HEK293T (cell line): ENCODE results near the gene C16orf78.

Experiments used
- CTCF ChIA-PET: fragments of 350-600 bp; formaldehyde crosslinking; extraction: SDS; loops from one replicate; lab custom pipeline; 2021; ENCODE audit warnings: antibody characterized with exemption, inconsistent platforms; lab: Yijun Ruan, JAX
- POLR2A ChIA-PET: fragments of 350-600 bp; formaldehyde crosslinking; extraction: SDS; loops from one replicate; lab custom pipeline; 2020; ENCODE audit warnings: antibody characterized with exemption, inconsistent platforms; lab: Yijun Ruan, JAX
- DNase-seq: peaks from one replicate; pipeline ENCODE4 v3.0.0; 2012; ENCODE audit warnings: mixed read lengths; ENCODE audit errors: extremely low spot score
- ARNT ChIP-seq: fragments of 450-650 bp; IDR thresholded peaks from 2 replicates; pipeline ENCODE4 v1.6.1; 2017; ENCODE audit warnings: mild to moderate bottlenecking
- BHLHE40 ChIP-seq: fragments of 450-650 bp; IDR thresholded peaks from 2 replicates; pipeline ENCODE4 v1.6.1; 2016; ENCODE audit warnings: mild to moderate bottlenecking, moderate library complexity, borderline replicate concordance
- CTBP1 ChIP-seq: fragments of 450-650 bp; IDR thresholded peaks from 2 replicates; pipeline ENCODE4 v1.6.1; 2016; ENCODE audit warnings: borderline replicate concordance
- ELF4 ChIP-seq: fragments of 450-650 bp; IDR thresholded peaks from 2 replicates; pipeline ENCODE4 v1.6.1; 2017; ENCODE audit warnings: antibody characterized with exemption
- FOXA1 ChIP-seq: fragments of 450-650 bp; IDR thresholded peaks from 2 replicates; pipeline ENCODE4 v1.6.1; 2016; ENCODE audit warnings: mild to moderate bottlenecking
- FOXK2 ChIP-seq: fragments of 450-650 bp; IDR thresholded peaks from 2 replicates; pipeline ENCODE4 v1.6.1; 2016; ENCODE audit warnings: mild to moderate bottlenecking
- FOXM1 ChIP-seq: fragments of 450-650 bp; IDR thresholded peaks from 2 replicates; pipeline ENCODE4 v1.6.1; 2017; ENCODE audit warnings: mild to moderate bottlenecking, borderline replicate concordance
- HDGF ChIP-seq: fragments of 450-650 bp; IDR thresholded peaks from 2 replicates; pipeline ENCODE4 v1.6.1; 2017; ENCODE audit warnings: antibody characterized with exemption, borderline replicate concordance
- L3MBTL2 ChIP-seq: fragments of 450-650 bp; conservative IDR thresholded peaks from 2 replicates; pipeline ENCODE4 v1.6.1; 2016; ENCODE audit warnings: mild to moderate bottlenecking
- LEF1 ChIP-seq: fragments of 450-650 bp; IDR thresholded peaks from 2 replicates; pipeline ENCODE4 v1.6.1; 2017; ENCODE audit warnings: mild to moderate bottlenecking, borderline replicate concordance
- NFRKB ChIP-seq: fragments of 450-650 bp; IDR thresholded peaks from 2 replicates; pipeline ENCODE4 v1.6.1; 2016; ENCODE audit warnings: mild to moderate bottlenecking, moderate library complexity
- PKNOX1 ChIP-seq: fragments of 450-650 bp; IDR thresholded peaks from 2 replicates; pipeline ENCODE4 v1.6.1; 2016
- SP1 ChIP-seq: fragments of 450-650 bp; IDR thresholded peaks from 2 replicates; pipeline ENCODE4 v1.6.1; 2017
- SUZ12 ChIP-seq: fragments of 450-650 bp; IDR thresholded peaks from 2 replicates; pipeline ENCODE4 v1.6.1; 2016; ENCODE audit warnings: mild to moderate bottlenecking
- TARDBP ChIP-seq: fragments of 450-650 bp; IDR thresholded peaks from 2 replicates; pipeline ENCODE4 v1.6.1; 2016
- ZNF384 ChIP-seq: fragments of 450-650 bp; IDR thresholded peaks from 2 replicates; pipeline ENCODE4 v1.6.1; 2016

The C16orf78 gene

GRCh38 chr16:49396206-49396720, 22.7 kb downstream of the C16orf78 start:
- POLR2A ChIA-PET: no interaction called here
- TF ChIP-seq TARDBP (no peak), ELF4 (no peak), ZNF384 (no peak), FOXK2 (no peak), ARNT (no peak)
- CTCF ChIA-PET: no interaction called here
- DNase-seq: no peak

- POLR2A ChIA-PET: no interaction called here
- no peak for DNase-seq
- CTCF ChIA-PET: interaction anchor here (0.6 kb wide), 1 partner anchor 768 kb away, joined by 3 read pairs; no protein-coding TSS in a partner anchor
- TF ChIP-seq HDGF: no peak
Measured at GRCh38 chr16:49398761-49399160, 25.2 kb downstream of the C16orf78 start.

- CTCF ChIA-PET: no interaction called here
- DNase-seq: no peak
- TF ChIP-seq TARDBP (no peak), FOXM1 (no peak), PKNOX1 (no peak), SP1 (no peak), FOXA1 (no peak), L3MBTL2 (no peak), CTBP1 (no peak), LEF1 (no peak), FOXK2 (no peak)
Measured at GRCh38 chr16:49399594-49400364, 26.2 kb downstream of the C16orf78 start.

GRCh38 chr16:49400611-49401010, 27.0 kb downstream of the C16orf78 start:
- TF ChIP-seq TARDBP: no peak
- no peak for TF ChIP-seq ZNF384
- no peak for TF ChIP-seq ELF4
- no peak for TF ChIP-seq FOXA1
- no peak for TF ChIP-seq SUZ12
- no peak for TF ChIP-seq NFRKB
- no peak for TF ChIP-seq PKNOX1
- TF ChIP-seq HDGF: no peak
- no peak for TF ChIP-seq CTBP1
- no peak for TF ChIP-seq SP1
- no peak for TF ChIP-seq FOXK2
- TF ChIP-seq LEF1: no peak
- no peak for TF ChIP-seq L3MBTL2
- TF ChIP-seq ARNT: no peak
- CTCF ChIA-PET: interaction anchor here (0.5 kb wide), 1 partner anchor 624 kb away, joined by 4 read pairs; the partner anchor contains the start of gene CNEP1R1
- DNase-seq: no peak
- POLR2A ChIA-PET: no interaction called here

More at GRCh38 chr16:49399594-49400364, 26.2 kb downstream of the C16orf78 start:
- POLR2A ChIA-PET: no interaction called here

- no peak for DNase-seq
- TF ChIP-seq HDGF: no peak
- no peak for TF ChIP-seq PKNOX1
- no peak for TF ChIP-seq BHLHE40
- TF ChIP-seq SUZ12: no peak
- no peak for TF ChIP-seq FOXK2
- no peak for TF ChIP-seq ELF4
- TF ChIP-seq ARNT: no peak
- no peak for TF ChIP-seq SP1
- no peak for TF ChIP-seq LEF1
- TF ChIP-seq FOXM1: no peak
- TF ChIP-seq L3MBTL2: no peak
- no peak for TF ChIP-seq FOXA1
- TF ChIP-seq CTBP1: no peak
- TF ChIP-seq NFRKB: no peak
- no peak for TF ChIP-seq ZNF384
- TF ChIP-seq TARDBP: no peak
- ChIA-PET POLR2A (no interaction called here), CTCF (no interaction called here)
Measured at GRCh38 chr16:49405123-49405522, 31.5 kb downstream of the C16orf78 start.

GRCh38 chr16:49405530-49405929, 31.9 kb downstream of the C16orf78 start:
- POLR2A ChIA-PET: no interaction called here
- no peak for DNase-seq
- CTCF ChIA-PET: no interaction called here
- TF ChIP-seq ZNF384 (no peak), L3MBTL2 (no peak), FOXM1 (no peak), FOXA1 (no peak), PKNOX1 (no peak), SUZ12 (no peak)
